ENCODE measurements around the gene KHDRBS1. TPM values are rescaled to one million over a fixed set of nuclear protein-coding genes. Genes with fewer than 3 reads are reported as not detected.

Gene KHDRBS1
- total and polyA plus RNA-seq, 4 donors = 14.6 to 37.6 (median 24.5) TPM

GRCh38 chr1:32051706-32052105 lies 38.0 kb downstream of the KHDRBS1 start:
- Histone ChIP-seq H3K27ac (ENCODE audit: low read depth in 1 of 2, low read length in 2 of 2) (no peak overlapping the region), H3K36me3 (ENCODE audit: control insufficient read depth in 4 of 4, insufficient read depth in 3 of 4, low read depth in 1 of 4, low read length in 3 of 4) (peaks cover 15 to 58% (median 31%) of the 10 kb centered on the region in 4 donors), H3K4me1 (ENCODE audit: control insufficient read depth in 4 of 4, insufficient read depth in 4 of 4, low read length in 3 of 4) (no peaks in the 10 kb centered on the region), H3K4me3 (ENCODE audit: low read depth in 1 of 3, low read length in 3 of 3) (no peak overlapping the region), H3K9ac (ENCODE audit: low read depth in 1 of 2, low read length in 2 of 2) (no peak overlapping the region), H3K9me3 (ENCODE audit: control insufficient read depth in 4 of 4, low read length in 3 of 4) (no peaks in the 10 kb centered on the region), H3K27me3 (ENCODE audit: control insufficient read depth in 4 of 4, insufficient read depth in 4 of 4, low read length in 3 of 4) (no peaks in the 10 kb centered on the region)
- TF ChIP-seq FOXA1 (IDR thresholded peaks at IDR 0.05) (no peak), TAF1 (conservative IDR thresholded peaks at IDR 0.05) (no peak), JUND (IDR thresholded peaks at IDR 0.05) (no peak), EGR1 (IDR thresholded peaks at IDR 0.05; ENCODE audit: low read depth in 2 of 2) (no peak), MAX (IDR thresholded peaks at IDR 0.05) (no peak), GABPA (IDR thresholded peaks at IDR 0.05 in 1 of 2, conservative IDR thresholded peaks at IDR 0.05 in 1 of 2) (no peak), ZBTB33 (IDR thresholded peaks at IDR 0.05) (no peak), RAD21 (IDR thresholded peaks at IDR 0.05) (no peak), HNF4A (conservative IDR thresholded peaks at IDR 0.05) (no peak), CTCF (IDR thresholded peaks at IDR 0.05; ENCODE audit: low read depth, low read length, missing input control) (no peak), HNF4G (IDR thresholded peaks at IDR 0.05) (no peak), NR2F2 (IDR thresholded peaks at IDR 0.05) (no peak), RXRA (IDR thresholded peaks at IDR 0.05) (no peak), YY1 (IDR thresholded peaks at IDR 0.05) (no peak), SP1 (IDR thresholded peaks at IDR 0.05) (no peak), FOXA2 (IDR thresholded peaks at IDR 0.05) (no peak)
- WGBS = 87% methylated on average over 1 of the region's 1 CpG
- DNase-seq (ENCODE audit: low spot score) = no peak

GRCh38 chr1:32052887-32053286 lies 39.2 kb downstream of the KHDRBS1 start:
- H3K4me1 ChIP-seq (ENCODE audit: control insufficient read depth in 4 of 4, insufficient read depth in 4 of 4, low read length in 3 of 4) = no peaks in the 10 kb centered on the region
- 96% methylated on average over 4 of the region's 4 CpGs for WGBS
- H3K27ac ChIP-seq (ENCODE audit: low read depth in 1 of 2, low read length in 2 of 2) = no peak overlapping the region
- H3K27me3 ChIP-seq (ENCODE audit: control insufficient read depth in 4 of 4, insufficient read depth in 4 of 4, low read length in 3 of 4) = no peaks in the 10 kb centered on the region
- no peak overlapping the region for H3K4me3 ChIP-seq (ENCODE audit: low read depth in 1 of 3, low read length in 3 of 3)
- no peaks in the 10 kb centered on the region for H3K9me3 ChIP-seq (ENCODE audit: control insufficient read depth in 4 of 4, low read length in 3 of 4)
- H3K36me3 ChIP-seq (ENCODE audit: control insufficient read depth in 4 of 4, insufficient read depth in 3 of 4, low read depth in 1 of 4, low read length in 3 of 4) = peaks cover 11 to 48% (median 27%) of the 10 kb centered on the region in 4 donors
- H3K9ac ChIP-seq (ENCODE audit: low read depth in 1 of 2, low read length in 2 of 2) = no peak overlapping the region
- DNase-seq (ENCODE audit: low spot score) = no peak
- no peak for TF ChIP-seq RAD21 (IDR thresholded peaks at IDR 0.05)
- no peak for TF ChIP-seq FOXA2 (IDR thresholded peaks at IDR 0.05)
- TF ChIP-seq MAX (IDR thresholded peaks at IDR 0.05) = no peak
- TF ChIP-seq NR2F2 (IDR thresholded peaks at IDR 0.05) = no peak
- TF ChIP-seq CTCF (IDR thresholded peaks at IDR 0.05; ENCODE audit: low read depth, low read length, missing input control) = no peak

All from liver (tissue), 9 donors.